GM12801 (cell line): Measurements from ENCODE around the gene FUT4.

Source experiments
- TF ChIP-seq, protein P1 (sequence below): IDR thresholded peaks from one replicate; pipeline ENCODE4 v1.5.1; 2011; ENCODE audit warnings: control low read depth; ENCODE audit not compliant: insufficient read length; ENCODE audit errors: extremely low read depth

FUT4 gene

DNA sequence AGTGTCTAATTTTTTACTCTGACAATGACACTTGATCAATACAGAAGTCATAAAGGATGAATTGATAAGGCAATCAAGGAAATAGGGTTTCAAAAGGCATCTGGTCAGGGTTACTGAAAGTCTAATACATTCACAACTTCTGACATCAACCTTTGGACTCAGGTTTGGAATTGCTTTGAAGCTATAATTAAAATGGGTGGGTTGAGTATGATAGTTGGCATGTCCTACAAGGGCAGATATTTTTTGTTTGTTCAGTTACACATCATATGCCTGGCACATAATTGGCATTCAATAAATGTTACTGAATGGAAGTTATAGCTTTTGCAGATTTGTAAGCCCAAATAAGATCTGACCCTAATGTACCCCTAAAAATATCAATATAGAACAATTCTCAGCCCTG, 7.3 kb upstream of the FUT4 start:
- TF ChIP-seq, protein P1, sequence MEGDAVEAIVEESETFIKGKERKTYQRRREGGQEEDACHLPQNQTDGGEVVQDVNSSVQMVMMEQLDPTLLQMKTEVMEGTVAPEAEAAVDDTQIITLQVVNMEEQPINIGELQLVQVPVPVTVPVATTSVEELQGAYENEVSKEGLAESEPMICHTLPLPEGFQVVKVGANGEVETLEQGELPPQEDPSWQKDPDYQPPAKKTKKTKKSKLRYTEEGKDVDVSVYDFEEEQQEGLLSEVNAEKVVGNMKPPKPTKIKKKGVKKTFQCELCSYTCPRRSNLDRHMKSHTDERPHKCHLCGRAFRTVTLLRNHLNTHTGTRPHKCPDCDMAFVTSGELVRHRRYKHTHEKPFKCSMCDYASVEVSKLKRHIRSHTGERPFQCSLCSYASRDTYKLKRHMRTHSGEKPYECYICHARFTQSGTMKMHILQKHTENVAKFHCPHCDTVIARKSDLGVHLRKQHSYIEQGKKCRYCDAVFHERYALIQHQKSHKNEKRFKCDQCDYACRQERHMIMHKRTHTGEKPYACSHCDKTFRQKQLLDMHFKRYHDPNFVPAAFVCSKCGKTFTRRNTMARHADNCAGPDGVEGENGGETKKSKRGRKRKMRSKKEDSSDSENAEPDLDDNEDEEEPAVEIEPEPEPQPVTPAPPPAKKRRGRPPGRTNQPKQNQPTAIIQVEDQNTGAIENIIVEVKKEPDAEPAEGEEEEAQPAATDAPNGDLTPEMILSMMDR, result no peak

DNA sequence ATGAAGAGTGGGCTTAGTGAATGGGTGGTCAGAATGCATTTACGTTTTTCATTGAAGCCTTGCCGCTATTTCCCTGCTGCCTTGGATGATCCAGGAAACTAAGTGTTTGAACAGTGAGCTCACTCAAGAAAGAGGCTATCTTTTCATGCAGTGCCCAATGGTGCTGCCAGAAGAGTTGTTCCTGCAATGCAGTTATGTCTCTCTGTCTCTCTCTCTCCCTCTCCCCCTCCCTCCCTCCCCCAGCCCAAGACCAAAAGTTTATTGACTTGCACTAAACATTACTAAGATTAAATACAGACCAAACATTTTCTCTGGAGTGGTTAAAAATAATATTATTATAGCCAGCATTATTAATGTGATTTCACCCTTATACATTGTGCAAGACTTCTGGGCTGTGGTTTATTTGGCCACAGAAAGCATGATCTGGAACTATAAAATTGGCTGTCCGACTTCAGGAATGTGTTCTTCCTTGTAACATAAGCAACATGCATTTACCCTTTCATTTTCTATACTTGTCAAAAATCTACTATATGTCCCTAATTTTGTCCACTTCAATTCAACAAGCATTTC, 6.6 kb upstream of the FUT4 start:
- TF ChIP-seq, protein P1, result no peak

DNA sequence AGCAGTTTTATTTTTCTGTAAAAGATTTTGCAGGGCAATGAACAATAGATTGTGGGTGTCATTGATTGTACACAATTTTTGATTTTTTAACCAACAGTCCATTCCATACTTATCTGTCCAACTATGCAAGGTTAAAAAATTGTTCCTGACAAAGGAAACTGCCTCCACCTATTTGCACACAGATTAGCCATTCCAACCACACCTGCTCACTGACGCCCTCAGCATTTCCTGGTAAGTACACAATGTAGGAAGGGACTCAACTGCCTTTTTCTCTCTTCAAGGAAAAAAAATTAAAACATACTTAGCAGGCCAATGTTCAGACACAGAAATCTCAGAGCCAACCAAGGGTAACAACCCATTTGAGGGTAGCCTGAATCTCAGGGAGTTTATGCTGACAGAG, 4.3 kb upstream of the FUT4 start:
- TF ChIP-seq, protein P1, result no peak

DNA sequence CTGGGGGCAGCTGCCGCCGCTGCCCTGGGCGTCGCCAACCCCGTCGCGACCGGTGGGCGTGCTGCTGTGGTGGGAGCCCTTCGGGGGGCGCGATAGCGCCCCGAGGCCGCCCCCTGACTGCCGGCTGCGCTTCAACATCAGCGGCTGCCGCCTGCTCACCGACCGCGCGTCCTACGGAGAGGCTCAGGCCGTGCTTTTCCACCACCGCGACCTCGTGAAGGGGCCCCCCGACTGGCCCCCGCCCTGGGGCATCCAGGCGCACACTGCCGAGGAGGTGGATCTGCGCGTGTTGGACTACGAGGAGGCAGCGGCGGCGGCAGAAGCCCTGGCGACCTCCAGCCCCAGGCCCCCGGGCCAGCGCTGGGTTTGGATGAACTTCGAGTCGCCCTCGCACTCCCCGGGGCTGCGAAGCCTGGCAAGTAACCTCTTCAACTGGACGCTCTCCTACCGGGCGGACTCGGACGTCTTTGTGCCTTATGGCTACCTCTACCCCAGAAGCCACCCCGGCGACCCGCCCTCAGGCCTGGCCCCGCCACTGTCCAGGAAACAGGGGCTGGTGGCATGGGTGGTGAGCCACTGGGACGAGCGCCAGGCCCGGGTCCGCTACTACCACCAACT, 1.0 kb downstream of the FUT4 start:
- TF ChIP-seq, protein P1, result no peak

DNA sequence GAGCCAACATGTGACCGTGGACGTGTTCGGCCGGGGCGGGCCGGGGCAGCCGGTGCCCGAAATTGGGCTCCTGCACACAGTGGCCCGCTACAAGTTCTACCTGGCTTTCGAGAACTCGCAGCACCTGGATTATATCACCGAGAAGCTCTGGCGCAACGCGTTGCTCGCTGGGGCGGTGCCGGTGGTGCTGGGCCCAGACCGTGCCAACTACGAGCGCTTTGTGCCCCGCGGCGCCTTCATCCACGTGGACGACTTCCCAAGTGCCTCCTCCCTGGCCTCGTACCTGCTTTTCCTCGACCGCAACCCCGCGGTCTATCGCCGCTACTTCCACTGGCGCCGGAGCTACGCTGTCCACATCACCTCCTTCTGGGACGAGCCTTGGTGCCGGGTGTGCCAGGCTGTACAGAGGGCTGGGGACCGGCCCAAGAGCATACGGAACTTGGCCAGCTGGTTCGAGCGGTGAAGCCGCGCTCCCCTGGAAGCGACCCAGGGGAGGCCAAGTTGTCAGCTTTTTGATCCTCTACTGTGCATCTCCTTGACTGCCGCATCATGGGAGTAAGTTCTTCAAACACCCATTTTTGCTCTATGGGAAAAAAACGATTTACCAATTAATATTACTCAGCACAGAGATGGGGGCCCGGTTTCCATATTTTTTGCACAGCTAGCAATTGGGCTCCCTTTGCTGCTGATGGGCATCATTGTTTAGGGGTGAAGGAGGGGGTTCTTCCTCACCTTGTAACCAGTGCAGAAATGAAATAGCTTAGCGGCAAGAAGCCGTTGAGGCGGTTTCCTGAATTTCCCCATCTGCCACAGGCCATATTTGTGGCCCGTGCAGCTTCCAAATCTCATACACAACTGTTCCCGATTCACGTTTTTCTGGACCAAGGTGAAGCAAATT, 1.8 kb downstream of the FUT4 start:
- TF ChIP-seq, protein P1, result no peak

DNA sequence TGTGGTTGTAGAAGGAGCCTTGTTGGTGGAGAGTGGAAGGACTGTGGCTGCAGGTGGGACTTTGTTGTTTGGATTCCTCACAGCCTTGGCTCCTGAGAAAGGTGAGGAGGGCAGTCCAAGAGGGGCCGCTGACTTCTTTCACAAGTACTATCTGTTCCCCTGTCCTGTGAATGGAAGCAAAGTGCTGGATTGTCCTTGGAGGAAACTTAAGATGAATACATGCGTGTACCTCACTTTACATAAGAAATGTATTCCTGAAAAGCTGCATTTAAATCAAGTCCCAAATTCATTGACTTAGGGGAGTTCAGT, 2.4 kb downstream of the FUT4 start:
- TF ChIP-seq, protein P1, result no peak

DNA sequence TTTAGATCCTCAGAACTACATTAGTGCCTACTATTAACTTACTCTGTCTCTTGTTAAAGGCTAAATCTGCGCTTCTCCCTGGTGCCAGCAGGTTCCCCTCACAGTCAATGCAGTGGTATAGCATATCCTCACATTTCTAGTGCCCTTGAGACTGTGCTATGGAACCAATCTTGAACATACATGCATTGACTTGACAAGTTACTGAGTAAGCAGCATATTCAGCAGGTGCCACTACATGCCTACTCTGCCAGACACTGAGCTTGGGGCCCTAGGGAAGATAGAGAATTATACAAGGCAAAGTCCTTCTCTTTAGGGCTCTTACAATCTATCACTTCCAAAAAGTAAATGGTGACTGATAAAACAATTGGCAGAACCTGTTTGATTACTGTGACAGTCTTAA, 3.2 kb downstream of the FUT4 start:
- TF ChIP-seq, protein P1, result no peak
